GOT3 (cell line): ENCODE measurements around the gene MAP4K2.

Experiments used
- DNase-seq: peaks from one replicate; lab custom pipeline; 2025; ENCODE audit warnings: mixed read lengths; lab: John Stamatoyannopoulos, UW

MAP4K2 gene

DNA sequence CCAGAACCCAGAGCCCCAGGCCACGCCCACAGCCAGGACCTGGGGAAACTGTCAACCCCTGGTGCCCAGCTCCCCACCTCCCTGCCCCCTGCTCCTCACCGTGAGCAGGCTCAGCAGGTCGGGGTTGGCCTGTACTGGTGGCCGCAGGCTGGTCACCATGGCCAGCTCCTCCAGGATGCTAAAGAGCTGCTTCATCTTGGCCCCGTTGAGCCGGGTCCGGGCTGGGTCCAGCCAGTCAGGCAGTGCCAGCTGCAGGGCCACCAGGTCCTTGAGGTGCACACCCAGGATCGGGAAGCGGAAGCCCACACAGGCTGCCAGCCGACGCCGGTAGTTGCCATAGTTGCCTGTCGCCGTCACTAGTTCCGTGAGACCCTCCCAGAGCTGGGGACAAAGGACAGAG is 66.4 kb downstream of the MAP4K2 start:
- DNase-seq: no peak

- no peak for DNase-seq
These were observed 67.2 kb downstream of the MAP4K2 start for GRCh38 chr11:64735725-64736259.
